OCI-LY3 (cell line): Measurements from ENCODE around the gene DPF3.

Experiments used
- CTCF ChIP-seq: fragments of 200-600, 300-600 bp; sonication (generic); IDR thresholded peaks from 2 replicates; pipeline ENCODE4 v1.5.1; 2014; ENCODE audit warnings: antibody characterized with exemption, low read length, low read depth
- EZH2phosphoT487 ChIP-seq: fragments of 200-600 bp; shearing (Covaris generic); IDR thresholded peaks from 2 replicates; pipeline ENCODE4 v1.6.1; 2018; ENCODE audit warnings: antibody characterized with exemption, mixed run types, low read depth

DNA sequence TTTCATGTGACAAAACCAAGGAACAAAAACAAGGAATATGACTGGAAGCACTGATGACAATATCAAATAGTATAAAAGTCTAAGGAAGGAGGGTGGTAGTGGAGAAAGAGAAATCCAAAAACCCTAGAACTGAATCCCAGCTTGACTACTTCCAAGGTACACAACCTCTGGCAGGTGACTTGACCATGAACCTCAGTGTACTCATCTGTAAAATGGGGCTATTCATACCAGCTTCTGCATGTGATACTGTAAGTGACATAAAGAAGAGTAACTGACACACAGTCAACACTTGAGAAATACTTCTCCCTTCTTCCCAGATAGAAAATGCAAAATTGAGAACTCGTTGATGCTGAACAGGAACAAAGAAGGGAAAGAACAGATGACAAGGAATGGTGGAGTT, 10.3 kb upstream of the DPF3 start:
- TF ChIP-seq CTCF (no peak), EZH2phosphoT487 (no peak)
